GM23248 (cell line): ENCODE data around the gene NACC2. TPM values are rescaled to one million over a fixed set of nuclear protein-coding genes. Genes with fewer than 3 reads are reported as not detected.

Source experiments
- DNase-seq: peaks from one replicate; pipeline ENCODE4 v3.0.0-alpha.2; 2015
- H2AFZ ChIP-seq: fragments of 200-600 bp; sonication (generic); 2 replicates; pipeline ENCODE4 v1.6.1; 2016; ENCODE audit warnings: antibody characterized with exemption
- H3F3A ChIP-seq: fragments of 200-600 bp; sonication (generic); 2 replicates; pipeline ENCODE4 v1.6.1; 2016; ENCODE audit warnings: mild to moderate bottlenecking, antibody characterized with exemption, mixed run types; ENCODE audit not compliant: insufficient read depth
- H3K27ac ChIP-seq: fragments of 200-600 bp; sonication (generic); 2 replicates; pipeline ENCODE4 v1.5.1; 2016; ENCODE audit warnings: mild to moderate bottlenecking
- H3K27me3 ChIP-seq: fragments of 200-600 bp; sonication (generic); replicated peaks from 2 replicates; pipeline ENCODE4 v1.6.1; 2016; ENCODE audit warnings: mild to moderate bottlenecking; ENCODE audit not compliant: insufficient read depth
- H3K36me3 ChIP-seq: fragments of 200-600 bp; sonication (generic); 2 replicates; pipeline ENCODE4 v1.6.1; 2016; ENCODE audit warnings: low read depth, mild to moderate bottlenecking
- H3K4me1 ChIP-seq: fragments of 200-600 bp; sonication (generic); 2 replicates; pipeline ENCODE4 v1.6.1; 2016; ENCODE audit warnings: mild to moderate bottlenecking; ENCODE audit not compliant: insufficient read depth
- H3K4me2 ChIP-seq: fragments of 200-600 bp; sonication (generic); one replicate; pipeline ENCODE4 v1.6.1; 2016; ENCODE audit warnings: mild to moderate bottlenecking; ENCODE audit not compliant: unreplicated experiment
- H3K4me3 ChIP-seq: fragments of 200-600 bp; sonication (generic); 2 replicates; pipeline ENCODE4 v1.5.1; 2016; ENCODE audit warnings: mild to moderate bottlenecking
- H3K79me2 ChIP-seq: fragments of 200-600 bp; sonication (generic); 2 replicates; pipeline ENCODE4 v1.6.1; 2016; ENCODE audit warnings: mild to moderate bottlenecking; ENCODE audit not compliant: insufficient read depth
- H3K9ac ChIP-seq: fragments of 200-600 bp; sonication (generic); 2 replicates; pipeline ENCODE4 v1.6.1; 2016; ENCODE audit warnings: mild to moderate bottlenecking
- H3K9me2 ChIP-seq: fragments of 200-600 bp; sonication (generic); 2 replicates; pipeline ENCODE4 v1.6.1; 2016; ENCODE audit warnings: mixed run types, mild to moderate bottlenecking, moderate library complexity; ENCODE audit not compliant: insufficient read depth
- H3K9me3 ChIP-seq: fragments of 200-600 bp; sonication (generic); one replicate; pipeline ENCODE4 v1.6.1; 2017; ENCODE audit warnings: low read depth
- H4K20me1 ChIP-seq: fragments of 200-600 bp; sonication (generic); 2 replicates; pipeline ENCODE4 v1.6.0; 2016; ENCODE audit not compliant: insufficient read depth
- EZH2 ChIP-seq: fragments of 200-600 bp; sonication (generic); IDR thresholded peaks from 2 replicates; pipeline ENCODE4 v1.6.1; 2018; ENCODE audit warnings: antibody characterized with exemption, mild to moderate bottlenecking; ENCODE audit not compliant: insufficient read depth, poor library complexity, severe bottlenecking
- EZH2phosphoT487 ChIP-seq: fragments of 200-600 bp; sonication (generic); IDR thresholded peaks from 2 replicates; pipeline ENCODE4 v1.6.1; 2018; ENCODE audit warnings: antibody characterized with exemption, moderate library complexity, mild to moderate bottlenecking, low read depth; ENCODE audit not compliant: insufficient read depth
- WGBS, 2 experiments: methylation state at CpG; one replicate each; pipeline ENCODE4 v1.1.6; 2015 to 2017; ENCODE audit warnings: low lambda C conversion rate in 2 of 2, low coverage in 1 of 2; ENCODE audit errors: missing lambda C conversion rate in 2 of 2; 5-methylcytosine and 5-hydroxymethylcytosine counted together
- in situ Hi-C: fragments of 300-500 bp; cut with MboI; formaldehyde crosslinking; loops from 2 replicates; pipeline ENCODE4 v1.15.0; 2020
- polyA plus RNA-seq: library from polyadenylated mRNA; unstranded; fragments of >200 nt; fragmentation: Nextera tagmentation; extraction: Ambion mirVana; gene quantifications from 2 replicates; pipeline ENCODE4 v1.2.1, GENCODE V29; 2016
- total RNA-seq: library from RNA; depleted of rRNA; stranded (reverse); fragments of >200 nt; shearing (Covaris generic); gene quantifications from 2 replicates; pipeline ENCODE4 v1.2.3, GENCODE V29; 2014

The NACC2 gene
- total and polyA plus RNA-seq, 2 experiments from 2014 or later, result 5.3 to 30.7 TPM

DNA sequence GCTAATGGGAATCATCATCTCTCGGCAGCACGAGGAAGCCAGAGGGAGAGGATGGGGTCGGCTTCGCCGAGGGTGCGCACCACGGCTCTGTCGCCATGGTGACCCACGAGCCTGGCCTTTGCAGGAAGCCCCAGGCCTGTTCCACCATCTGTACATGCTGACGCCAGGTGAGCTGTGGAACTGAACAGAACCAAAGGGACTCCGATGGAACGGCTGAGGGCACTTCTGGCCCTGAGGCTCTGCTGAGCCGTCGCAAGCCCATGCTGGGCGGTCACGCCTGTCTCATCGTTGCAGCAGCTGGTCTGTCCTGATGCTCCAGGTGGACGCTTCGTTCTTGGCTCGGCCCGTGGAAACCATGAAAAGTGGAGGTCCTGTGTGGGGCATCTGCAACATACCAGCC is 99.3 kb downstream of the NACC2 start:
- in situ Hi-C loops, result no loop called here
- H3K79me2 ChIP-seq, result no peaks in the 10 kb centered on the region

GRCh38 chr9:135994501-135995192 is 100.4 kb downstream of the NACC2 start:
- peaks cover 10% of the 10 kb centered on the region for H3K4me1 ChIP-seq
- H3K27me3 ChIP-seq, result no peaks in the 10 kb centered on the region; the same call in 1 of the 2 replicates
- TF ChIP-seq EZH2phosphoT487, result no peak
- TF ChIP-seq EZH2, result no peak
- H3K79me2 ChIP-seq, result no peaks in the 10 kb centered on the region
- H3K9me2 ChIP-seq, result no peaks in the 10 kb centered on the region
- no peaks in the 10 kb centered on the region for H3F3A ChIP-seq
- H3K4me2 ChIP-seq, result no peak overlapping the region
- in situ Hi-C loops, result no loop called here
- no peak overlapping the region for H2AFZ ChIP-seq
- DNase-seq, result no peak
- H4K20me1 ChIP-seq, result no peaks in the 10 kb centered on the region
- no peaks in the 10 kb centered on the region for H3K9me3 ChIP-seq
- H3K9ac ChIP-seq, result no peak overlapping the region
- H3K4me3 ChIP-seq, result no peak overlapping the region
- 74 to 78% methylated on average over 18 to 19 of the region's 20 CpGs for whole genome bisulfite sequencing, 2 experiments
- no peaks in the 10 kb centered on the region for H3K36me3 ChIP-seq
- H3K27ac ChIP-seq, result no peak overlapping the region

More for the DNA sequence above, 99.3 kb downstream of the NACC2 start:
- Histone ChIP-seq H2AFZ (no peak overlapping the region), H3K4me2 (no peak overlapping the region), H3K9me2 (no peaks in the 10 kb centered on the region), H4K20me1 (no peaks in the 10 kb centered on the region), H3F3A (no peaks in the 10 kb centered on the region), H3K9ac (no peak overlapping the region), H3K9me3 (no peaks in the 10 kb centered on the region), H3K4me1 (peaks cover 10% of the 10 kb centered on the region), H3K27me3 (no peaks in the 10 kb centered on the region), H3K27ac (no peak overlapping the region), H3K4me3 (no peak overlapping the region), H3K36me3 (no peaks in the 10 kb centered on the region)
- DNase-seq, result no peak
- TF ChIP-seq EZH2phosphoT487, result no peak
- no peak for TF ChIP-seq EZH2
- WGBS, 2 experiments, result 69 to 76% methylated on average over 21 of the region's 21 CpGs

DNA sequence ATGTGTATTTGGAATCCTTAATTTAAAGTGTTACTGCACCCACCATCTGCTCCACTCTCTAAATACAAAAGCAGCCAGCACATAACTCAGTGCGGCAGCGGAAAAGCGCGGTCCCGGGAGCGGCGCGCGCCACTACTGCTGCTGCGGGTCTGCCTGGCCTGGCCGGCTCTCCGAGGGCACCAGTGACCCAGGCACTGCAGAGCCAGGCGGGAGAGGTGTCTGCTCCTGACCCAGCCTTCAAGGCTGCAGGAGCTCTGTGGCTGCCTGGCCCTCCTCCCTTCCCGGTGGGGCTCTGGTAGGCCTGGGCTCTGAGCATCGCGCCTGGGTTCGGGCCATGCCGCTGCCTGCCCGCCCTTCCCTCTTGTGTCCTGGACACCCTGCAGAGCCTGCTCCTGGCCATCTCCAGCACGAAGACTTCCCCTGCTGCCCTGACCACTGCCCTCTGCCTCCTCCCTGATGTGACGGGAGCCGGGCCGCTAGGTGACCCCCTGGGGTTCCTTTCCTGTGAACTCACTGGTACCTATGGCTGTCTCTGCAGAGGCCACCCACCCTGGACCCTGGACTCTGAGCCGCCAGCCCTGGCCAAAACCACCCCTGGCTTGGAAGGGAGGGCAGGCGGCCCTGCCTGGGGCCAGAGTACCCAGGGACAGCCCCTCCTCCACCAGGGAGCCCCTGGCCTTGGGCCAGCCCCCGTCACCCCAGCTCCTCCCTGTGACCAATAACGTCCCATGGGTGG is 101.2 kb downstream of the NACC2 start:
- 85 to 90% methylated on average over 25 of the region's 27 CpGs for WGBS, 2 experiments
- H3K9ac ChIP-seq, result no peak overlapping the region
- in situ Hi-C loops, result no loop called here
- no peaks in the 10 kb centered on the region for H3K36me3 ChIP-seq
- H3K4me1 ChIP-seq, result peaks cover 10% of the 10 kb centered on the region
- no peaks in the 10 kb centered on the region for H4K20me1 ChIP-seq
- H3K9me3 ChIP-seq, result no peaks in the 10 kb centered on the region
- no peak overlapping the region for H3K4me2 ChIP-seq
- H3K27me3 ChIP-seq, result no peaks in the 10 kb centered on the region; the same call in 1 of the 2 replicates
- H3K79me2 ChIP-seq, result no peaks in the 10 kb centered on the region
- H3K4me3 ChIP-seq, result no peak overlapping the region
- DNase-seq, result no peak
- TF ChIP-seq EZH2phosphoT487 (no peak), EZH2 (no peak)
- H2AFZ ChIP-seq, result no peak overlapping the region
- no peaks in the 10 kb centered on the region for H3K9me2 ChIP-seq
- H3F3A ChIP-seq, result no peaks in the 10 kb centered on the region
- no peak overlapping the region for H3K27ac ChIP-seq

GRCh38 chr9:135993409-135993742 is 101.7 kb downstream of the NACC2 start:
- peaks cover 10% of the 10 kb centered on the region for H3K4me1 ChIP-seq
- no peak overlapping the region for H3K4me2 ChIP-seq
- H3K9me2 ChIP-seq, result no peaks in the 10 kb centered on the region
- no peaks in the 10 kb centered on the region for H3K9me3 ChIP-seq
- no peaks in the 10 kb centered on the region for H3K36me3 ChIP-seq
- DNase-seq, result no peak
- WGBS, 2 experiments, result 85 to 87% methylated on average over 13 of the region's 13 CpGs
- no peak for TF ChIP-seq EZH2
- TF ChIP-seq EZH2phosphoT487, result no peak
- peak overlapping the region; percentile 53 for H3K9ac ChIP-seq
- no peaks in the 10 kb centered on the region for H3F3A ChIP-seq
- no peak overlapping the region for H3K4me3 ChIP-seq
- in situ Hi-C loops, result no loop called here
- H4K20me1 ChIP-seq, result no peaks in the 10 kb centered on the region
- no peaks in the 10 kb centered on the region; the same call in 1 of the 2 replicates for H3K27me3 ChIP-seq
- no peak overlapping the region for H3K27ac ChIP-seq
- H2AFZ ChIP-seq, result peak overlapping the region; percentile 85
- H3K79me2 ChIP-seq, result no peaks in the 10 kb centered on the region
